ENCODE data around the gene BAD. TPM values are rescaled to one million over a fixed set of nuclear protein-coding genes. Genes with fewer than 3 reads are reported as not detected.
A peak's percentile ranks its signal among the peaks of the same experiment; 100 is the strongest.

Gene BAD
- total RNA-seq, 2 experiments from 2014 or later, result 23.5 to 24.2 TPM

- Mint-ChIP-seq H3K36me3 (peaks cover 16% of the 10 kb centered on the region), H3K4me3 (peak within 1 kb of the TSS; percentile 98), H3K27ac (peak within 1 kb of the TSS; percentile 98), H3K27me3 (peaks cover 28% of the 10 kb centered on the region), H3K9me3 (no peaks in the 10 kb centered on the region), H3K4me1 (peaks cover 32% of the 10 kb centered on the region)
- peak; percentile 100 for DNase-seq
Observed at GRCh38 chr11:64305075-64305690, 20.7 kb upstream of the BAD start, which contains the start of gene ESRRA. Gene ESRRA (plus strand): TSS chr11:64305524. CDS start chr11:64307180, 1,656 bp downstream.

GRCh38 chr11:64304316-64305072 is 20.0 kb upstream of the BAD start:
- Mint-ChIP-seq H3K4me3 (peak overlapping the region; percentile 86), H3K36me3 (peaks cover 14% of the 10 kb centered on the region), H3K4me1 (peaks cover 31% of the 10 kb centered on the region), H3K9me3 (no peaks in the 10 kb centered on the region), H3K27ac (peak overlapping the region; percentile 98), H3K27me3 (peaks cover 35% of the 10 kb centered on the region)
- DNase-seq, result peak; percentile 94

- Mint-ChIP-seq H3K27ac (peak overlapping the region; percentile 98), H3K4me1 (peaks cover 31% of the 10 kb centered on the region), H3K4me3 (peak overlapping the region; percentile 86), H3K9me3 (no peaks in the 10 kb centered on the region), H3K27me3 (peaks cover 40% of the 10 kb centered on the region), H3K36me3 (peaks cover 14% of the 10 kb centered on the region)
- no peak for DNase-seq
Observed at GRCh38 chr11:64304032-64304315, 19.5 kb upstream of the BAD start.

GRCh38 chr11:64303109-64304031 is 18.9 kb upstream of the BAD start:
- Mint-ChIP-seq H3K4me3 (peak overlapping the region; percentile 86), H3K36me3 (peaks cover 14% of the 10 kb centered on the region), H3K4me1 (peaks cover 31% of the 10 kb centered on the region), H3K27me3 (peaks cover 46% of the 10 kb centered on the region), H3K9me3 (no peaks in the 10 kb centered on the region), H3K27ac (no peak overlapping the region)
- DNase-seq, result no peak

- Mint-ChIP-seq H3K4me1 (peaks cover 28% of the 10 kb centered on the region), H3K4me3 (peak within 1 kb of the TSS; percentile 61), H3K27ac (no peak within 1 kb of the TSS), H3K36me3 (no peaks in the 10 kb centered on the region), H3K9me3 (no peaks in the 10 kb centered on the region), H3K27me3 (peaks cover 80% of the 10 kb centered on the region)
- DNase-seq, result no peak
Observed at GRCh38 chr11:64299847-64300648, 15.6 kb upstream of the BAD start, which contains the start of gene CATSPERZ. Gene CATSPERZ (plus strand): TSS chr11:64300358. CDS start chr11:64300411, 53 bp downstream.

- H3K27ac Mint-ChIP-seq, result no peak overlapping the region
- no peak for DNase-seq
Observed at GRCh38 chr11:64298966-64299846, 14.7 kb upstream of the BAD start.

GRCh38 chr11:64297699-64298358 is 13.4 kb upstream of the BAD start:
- no peaks in the 10 kb centered on the region for H3K9me3 Mint-ChIP-seq
- H3K4me1 Mint-ChIP-seq, result peaks cover 18% of the 10 kb centered on the region
- no peaks in the 10 kb centered on the region for H3K36me3 Mint-ChIP-seq
- H3K27me3 Mint-ChIP-seq, result peaks cover 97% of the 10 kb centered on the region
- H3K4me3 Mint-ChIP-seq, result no peak overlapping the region
- DNase-seq, result no peak
- no peak overlapping the region for H3K27ac Mint-ChIP-seq

More at GRCh38 chr11:64298966-64299846, 14.7 kb upstream of the BAD start:
- Mint-ChIP-seq H3K4me3 (peak overlapping the region; percentile 45), H3K36me3 (no peaks in the 10 kb centered on the region), H3K9me3 (no peaks in the 10 kb centered on the region), H3K4me1 (peaks cover 23% of the 10 kb centered on the region), H3K27me3 (peaks cover 88% of the 10 kb centered on the region)

- Mint-ChIP-seq H3K27ac (no peak overlapping the region), H3K27me3 (peaks cover 97% of the 10 kb centered on the region), H3K9me3 (no peaks in the 10 kb centered on the region), H3K4me3 (no peak overlapping the region), H3K4me1 (peaks cover 22% of the 10 kb centered on the region), H3K36me3 (no peaks in the 10 kb centered on the region)
- DNase-seq, result no peak
Observed at GRCh38 chr11:64296830-64297698, 12.6 kb upstream of the BAD start.

- Mint-ChIP-seq H3K9me3 (no peaks in the 10 kb centered on the region), H3K4me1 (peaks cover 22% of the 10 kb centered on the region), H3K27me3 (peaks cover 89% of the 10 kb centered on the region), H3K27ac (no peak overlapping the region), H3K36me3 (no peaks in the 10 kb centered on the region), H3K4me3 (no peak overlapping the region)
- no peak for DNase-seq
Observed at GRCh38 chr11:64296236-64296635, 11.8 kb upstream of the BAD start.

GRCh38 chr11:64295760-64296159 is 11.3 kb upstream of the BAD start:
- H3K36me3 Mint-ChIP-seq, result no peaks in the 10 kb centered on the region
- no peaks in the 10 kb centered on the region for H3K9me3 Mint-ChIP-seq
- no peak overlapping the region for H3K4me3 Mint-ChIP-seq
- no peak for DNase-seq
- no peak overlapping the region for H3K27ac Mint-ChIP-seq
- peaks cover 19% of the 10 kb centered on the region for H3K4me1 Mint-ChIP-seq
- peaks cover 89% of the 10 kb centered on the region for H3K27me3 Mint-ChIP-seq

GRCh38 chr11:64294774-64295173 is 10.3 kb upstream of the BAD start:
- peaks cover 14% of the 10 kb centered on the region for H3K4me1 Mint-ChIP-seq
- no peak for DNase-seq
- H3K27me3 Mint-ChIP-seq, result peaks cover 85% of the 10 kb centered on the region
- H3K9me3 Mint-ChIP-seq, result no peaks in the 10 kb centered on the region
- H3K27ac Mint-ChIP-seq, result no peak overlapping the region
- no peaks in the 10 kb centered on the region for H3K36me3 Mint-ChIP-seq
- H3K4me3 Mint-ChIP-seq, result no peak overlapping the region

GRCh38 chr11:64292460-64293254 is 8.2 kb upstream of the BAD start:
- Mint-ChIP-seq H3K27ac (no peak overlapping the region), H3K9me3 (no peaks in the 10 kb centered on the region), H3K4me3 (peak overlapping the region; percentile 44), H3K27me3 (peaks cover 64% of the 10 kb centered on the region), H3K4me1 (peaks cover 10% of the 10 kb centered on the region), H3K36me3 (peaks cover 5% of the 10 kb centered on the region)
- no peak for DNase-seq

Measured in activated naive CD8-positive, alpha-beta T cell treated with anti-CD3 and anti-CD28 coated beads for 36 hours (primary cell).